Astrocyte (in vitro differentiated cells and primary cell): Measurements from ENCODE around the gene PGC. TPM values are rescaled to one million over a fixed set of nuclear protein-coding genes. Genes with fewer than 3 reads are reported as not detected.

Experiments used
- DNase-seq: peaks from one replicate; pipeline ENCODE4 v3.0.0-alpha.2; 2010; ENCODE audit warnings: low read depth
- FAIRE-seq: peaks from 2 replicates; lab custom pipeline; 2011; peaks lifted over from hg19 to GRCh38; lab: Jason Lieb, UNC
- H2AFZ ChIP-seq: 2 replicates; pipeline ENCODE4 v1.6.0; 2012; ENCODE audit warnings: low read depth, low read length, inconsistent platforms
- H3K27ac ChIP-seq: 2 replicates; pipeline ENCODE4 v1.5.1; 2011; ENCODE audit warnings: low read depth, low read length, inconsistent platforms
- H3K27me3 ChIP-seq: 2 replicates; pipeline ENCODE4 v1.6.0; 2011; ENCODE audit warnings: low read length, inconsistent platforms; ENCODE audit not compliant: insufficient read depth
- H3K36me3 ChIP-seq: 2 replicates; pipeline ENCODE4 v1.5.1; 2011; ENCODE audit warnings: low read length, inconsistent platforms; ENCODE audit not compliant: insufficient read depth
- H3K4me1 ChIP-seq: 2 replicates; pipeline ENCODE4 v1.5.1; 2011; ENCODE audit warnings: low read length, inconsistent platforms; ENCODE audit not compliant: insufficient read depth
- H3K4me2 ChIP-seq: 2 replicates; pipeline ENCODE4 v1.6.0; 2012; ENCODE audit warnings: low read length, inconsistent platforms
- H3K4me3 ChIP-seq: 2 replicates; pipeline ENCODE4 v1.5.1; 2011; ENCODE audit warnings: low read depth, mild to moderate bottlenecking, low read length, inconsistent platforms; ENCODE audit not compliant: insufficient read depth
- H3K79me2 ChIP-seq: 2 replicates; pipeline ENCODE4 v1.6.0; 2012; ENCODE audit warnings: mild to moderate bottlenecking, low read length, inconsistent platforms; ENCODE audit not compliant: insufficient read depth
- H3K9ac ChIP-seq: 2 replicates; pipeline ENCODE4 v1.6.0; 2012; ENCODE audit warnings: mild to moderate bottlenecking, low read length, inconsistent platforms
- H3K9me3 ChIP-seq: 2 replicates; pipeline ENCODE4 v1.5.1; 2012; ENCODE audit warnings: low read depth, mild to moderate bottlenecking, low read length, inconsistent platforms; ENCODE audit not compliant: insufficient read depth
- H4K20me1 ChIP-seq: 2 replicates; pipeline ENCODE4 v1.6.0; 2012; ENCODE audit warnings: low read length, inconsistent platforms; ENCODE audit not compliant: insufficient read depth
- H3K27ac Mint-ChIP-seq: one replicate; pipeline ENCODE4 v1.8.0; 2021; ENCODE audit warnings: mild to moderate bottlenecking, mixed read lengths; ENCODE audit not compliant: unreplicated experiment
- H3K27me3 Mint-ChIP-seq: one replicate; pipeline ENCODE4 v1.8.0; 2021; ENCODE audit warnings: low read depth, mixed read lengths; ENCODE audit not compliant: unreplicated experiment
- H3K36me3 Mint-ChIP-seq: one replicate; pipeline ENCODE4 v1.8.0; 2021; ENCODE audit warnings: low read depth, mixed read lengths; ENCODE audit not compliant: unreplicated experiment
- H3K4me1 Mint-ChIP-seq: one replicate; pipeline ENCODE4 v1.8.0; 2021; ENCODE audit warnings: low read depth, mixed read lengths; ENCODE audit not compliant: unreplicated experiment
- H3K4me3 Mint-ChIP-seq: one replicate; pipeline ENCODE4 v1.8.0; 2021; ENCODE audit warnings: mild to moderate bottlenecking, moderate library complexity, mixed read lengths; ENCODE audit not compliant: unreplicated experiment
- H3K9me3 Mint-ChIP-seq: one replicate; pipeline ENCODE4 v1.8.0; 2021; ENCODE audit warnings: mild to moderate bottlenecking, mixed read lengths; ENCODE audit not compliant: unreplicated experiment
- EZH2 ChIP-seq: IDR thresholded peaks from 2 replicates; pipeline ENCODE4 v1.6.1; 2012; ENCODE audit warnings: mild to moderate bottlenecking, low read length, inconsistent platforms; ENCODE audit not compliant: insufficient read depth
- total RNA-seq: library from RNA; stranded (reverse); gene quantifications from 2 replicates; pipeline ENCODE4 v1.2.1, GENCODE V29; 2021
- TF ChIP-seq, protein P1 (sequence below): IDR thresholded peaks from 2 replicates; pipeline ENCODE4 v1.5.1; 2011; ENCODE audit warnings: low read depth, mild to moderate bottlenecking, inconsistent platforms, low read length, moderate library complexity; ENCODE audit not compliant: insufficient read depth

PGC gene
- total RNA-seq, 1 donor from 2014 or later = not detected

DNA sequence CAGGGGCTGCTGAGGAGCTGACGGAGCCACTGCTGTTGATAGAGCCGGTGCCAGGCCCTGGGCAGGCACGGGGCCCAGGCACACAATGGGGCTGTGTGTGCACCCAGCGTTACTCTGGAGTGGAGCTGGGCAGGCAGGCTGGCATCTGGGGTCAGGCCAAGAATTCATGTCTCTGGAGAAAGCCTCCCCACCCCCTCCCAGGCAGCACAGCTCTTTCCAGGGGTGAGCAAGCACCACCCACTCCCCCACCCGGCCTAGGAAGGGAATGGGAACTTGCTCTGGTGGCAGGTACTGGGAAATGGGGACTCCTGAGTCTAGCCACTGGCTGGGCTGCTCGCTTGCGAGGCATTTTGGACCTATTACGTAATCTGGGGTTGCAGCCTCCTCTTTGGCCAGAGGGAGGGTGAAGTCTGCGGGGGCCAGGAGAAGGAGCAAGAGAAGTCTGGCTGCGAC, 34.5 kb downstream of the PGC start:
- Mint-ChIP-seq H3K27ac (no peak overlapping the region), H3K27me3 (peaks cover 20% of the 10 kb centered on the region), H3K4me3 (no peak overlapping the region), H3K36me3 (peaks cover 3% of the 10 kb centered on the region), H3K9me3 (no peaks in the 10 kb centered on the region), H3K4me1 (peaks cover 32% of the 10 kb centered on the region)
- Histone ChIP-seq H4K20me1 (peaks cover 9% of the 10 kb centered on the region), H3K9ac (no peak overlapping the region), H3K4me3 (no peak overlapping the region), H3K36me3 (no peaks in the 10 kb centered on the region), H3K9me3 (no peaks in the 10 kb centered on the region), H3K4me2 (peak overlapping the region; percentile 58), H3K27ac (no peak overlapping the region), H3K79me2 (no peaks in the 10 kb centered on the region), H2AFZ (no peak overlapping the region), H3K4me1 (peaks cover 32% of the 10 kb centered on the region), H3K27me3 (no peaks in the 10 kb centered on the region)
- TF ChIP-seq EZH2 = no peak
- TF ChIP-seq, protein P1, sequence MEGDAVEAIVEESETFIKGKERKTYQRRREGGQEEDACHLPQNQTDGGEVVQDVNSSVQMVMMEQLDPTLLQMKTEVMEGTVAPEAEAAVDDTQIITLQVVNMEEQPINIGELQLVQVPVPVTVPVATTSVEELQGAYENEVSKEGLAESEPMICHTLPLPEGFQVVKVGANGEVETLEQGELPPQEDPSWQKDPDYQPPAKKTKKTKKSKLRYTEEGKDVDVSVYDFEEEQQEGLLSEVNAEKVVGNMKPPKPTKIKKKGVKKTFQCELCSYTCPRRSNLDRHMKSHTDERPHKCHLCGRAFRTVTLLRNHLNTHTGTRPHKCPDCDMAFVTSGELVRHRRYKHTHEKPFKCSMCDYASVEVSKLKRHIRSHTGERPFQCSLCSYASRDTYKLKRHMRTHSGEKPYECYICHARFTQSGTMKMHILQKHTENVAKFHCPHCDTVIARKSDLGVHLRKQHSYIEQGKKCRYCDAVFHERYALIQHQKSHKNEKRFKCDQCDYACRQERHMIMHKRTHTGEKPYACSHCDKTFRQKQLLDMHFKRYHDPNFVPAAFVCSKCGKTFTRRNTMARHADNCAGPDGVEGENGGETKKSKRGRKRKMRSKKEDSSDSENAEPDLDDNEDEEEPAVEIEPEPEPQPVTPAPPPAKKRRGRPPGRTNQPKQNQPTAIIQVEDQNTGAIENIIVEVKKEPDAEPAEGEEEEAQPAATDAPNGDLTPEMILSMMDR = no peak
- FAIRE-seq (no peak), DNase-seq (no peak)

DNA sequence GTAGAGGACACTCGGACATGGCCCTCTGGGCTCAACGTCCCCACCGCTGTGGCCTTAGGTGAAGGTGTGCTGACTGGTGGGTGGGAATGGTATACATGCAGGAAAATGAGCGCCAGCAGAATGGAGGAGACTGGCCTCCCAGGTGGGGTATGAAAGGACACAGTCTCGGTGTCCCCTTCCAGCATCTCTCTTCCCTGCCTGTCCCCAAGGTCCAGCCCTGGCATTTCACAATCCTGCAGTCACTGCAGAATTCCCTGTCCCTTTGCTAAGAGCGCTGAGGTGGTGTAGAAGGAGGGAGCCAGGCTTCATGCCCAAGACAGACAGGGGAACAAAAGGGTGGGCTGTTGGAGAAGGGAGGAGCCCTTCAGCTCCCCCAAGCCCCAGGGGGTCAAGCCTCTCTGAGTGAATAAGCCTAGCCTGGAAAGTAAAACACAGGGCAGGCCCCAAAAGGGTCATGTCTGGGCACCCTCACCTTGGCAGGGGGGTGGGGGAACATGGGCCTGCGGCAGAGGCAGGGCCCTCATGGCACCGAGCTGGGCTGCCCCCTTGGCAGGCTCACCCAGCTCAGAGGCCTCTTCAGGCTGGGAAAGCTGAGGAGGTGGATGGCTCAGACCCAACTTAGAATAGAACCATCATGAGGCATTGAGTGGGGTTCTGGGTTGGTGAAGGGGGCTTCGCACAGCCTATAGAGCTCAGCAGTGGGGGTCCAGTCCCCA, 35.7 kb downstream of the PGC start:
- FAIRE-seq (no peak), DNase-seq (no peak)
- Mint-ChIP-seq H3K9me3 (no peaks in the 10 kb centered on the region), H3K4me3 (no peak overlapping the region), H3K27ac (no peak overlapping the region), H3K36me3 (peaks cover 3% of the 10 kb centered on the region), H3K27me3 (peaks cover 29% of the 10 kb centered on the region), H3K4me1 (peaks cover 24% of the 10 kb centered on the region)
- no peaks in the 10 kb centered on the region for H3K9me3 ChIP-seq
- TF ChIP-seq, protein P1 = no peak
- no peak for TF ChIP-seq EZH2
- H4K20me1 ChIP-seq = peaks cover 9% of the 10 kb centered on the region
- peaks cover 31% of the 10 kb centered on the region for H3K4me1 ChIP-seq
- no peak overlapping the region for H3K4me2 ChIP-seq
- no peaks in the 10 kb centered on the region for H3K79me2 ChIP-seq
- no peak overlapping the region for H2AFZ ChIP-seq
- H3K27me3 ChIP-seq = no peaks in the 10 kb centered on the region
- no peaks in the 10 kb centered on the region for H3K36me3 ChIP-seq
- H3K9ac ChIP-seq = no peak overlapping the region
- H3K27ac ChIP-seq = no peak overlapping the region
- H3K4me3 ChIP-seq = no peak overlapping the region

- Mint-ChIP-seq H3K36me3 (peaks cover 3% of the 10 kb centered on the region), H3K9me3 (no peaks in the 10 kb centered on the region), H3K4me1 (peaks cover 18% of the 10 kb centered on the region), H3K4me3 (no peak overlapping the region), H3K27ac (no peak overlapping the region), H3K27me3 (peaks cover 35% of the 10 kb centered on the region)
- Histone ChIP-seq H3K4me1 (peaks cover 34% of the 10 kb centered on the region), H3K36me3 (no peaks in the 10 kb centered on the region), H3K27ac (no peak overlapping the region), H3K4me2 (no peak overlapping the region), H3K4me3 (no peak overlapping the region), H3K79me2 (no peaks in the 10 kb centered on the region), H3K9me3 (no peaks in the 10 kb centered on the region), H3K27me3 (no peaks in the 10 kb centered on the region), H4K20me1 (peaks cover 9% of the 10 kb centered on the region), H2AFZ (no peak overlapping the region), H3K9ac (no peak overlapping the region)
- no peak for FAIRE-seq
- DNase-seq = no peak
- TF ChIP-seq EZH2 = no peak
- TF ChIP-seq, protein P1 = no peak
These were observed 37.8 kb downstream of the PGC start for GRCh38 chr6:41709375-41709774.
